Karpas-422 (cell line): ENCODE results near the gene ELMOD3. TPM values are rescaled to one million over a fixed set of nuclear protein-coding genes. Genes with fewer than 3 reads are reported as not detected.

Experiments
- DNase-seq: peaks from one replicate; pipeline ENCODE4 v3.0.0-alpha.2; 2015
- H2AFZ ChIP-seq: fragments of 200-600 bp; sonication (generic); 2 replicates; pipeline ENCODE4 v1.6.1; 2014; ENCODE audit warnings: antibody characterized with exemption, low read length, mixed read lengths
- H3K27ac ChIP-seq: fragments of 200-600 bp; sonication (generic); 2 replicates; pipeline ENCODE4 v1.5.1; 2014; ENCODE audit warnings: mild to moderate bottlenecking, low read length, moderate library complexity
- H3K27me3 ChIP-seq: fragments of 200-600 bp; sonication (generic); 2 replicates; pipeline ENCODE4 v1.6.1; 2014; ENCODE audit warnings: low read length, mixed read lengths
- H3K36me3 ChIP-seq: fragments of 200-600 bp; sonication (generic); 2 replicates; pipeline ENCODE4 v1.6.1; 2014; ENCODE audit warnings: low read length, mixed read lengths; ENCODE audit not compliant: insufficient read depth
- H3K4me1 ChIP-seq: fragments of 200-600 bp; sonication (generic); 2 replicates; pipeline ENCODE4 v1.6.1; 2014; ENCODE audit warnings: mild to moderate bottlenecking, low read length, mixed read lengths
- H3K4me2 ChIP-seq: fragments of 200-600 bp; sonication (generic); 2 replicates; pipeline ENCODE4 v1.6.1; 2014; ENCODE audit warnings: low read length, low read depth, mild to moderate bottlenecking; ENCODE audit not compliant: poor library complexity, severe bottlenecking
- H3K4me3 ChIP-seq: fragments of 200-600 bp; sonication (generic); 2 replicates; pipeline ENCODE4 v1.5.1; 2014; ENCODE audit warnings: mild to moderate bottlenecking, antibody characterized with exemption, low read length, mixed read lengths
- H3K79me2 ChIP-seq: fragments of 200-600 bp; sonication (generic); 2 replicates; pipeline ENCODE4 v1.6.1; 2014; ENCODE audit warnings: mild to moderate bottlenecking, low read length, mixed read lengths
- H3K9ac ChIP-seq: fragments of 200-600 bp; sonication (generic); 2 replicates; pipeline ENCODE4 v1.6.0; 2014; ENCODE audit warnings: low read length
- H3K9me2 ChIP-seq: fragments of 200-600 bp; sonication (generic), shearing (Covaris generic); replicated peaks from 2 replicates; pipeline ENCODE4 v1.6.0; 2014; ENCODE audit warnings: mild to moderate bottlenecking, low read length, moderate library complexity; ENCODE audit not compliant: insufficient read depth
- H3K9me3 ChIP-seq: fragments of 300-700, 200-600 bp; sonication (generic); 2 replicates; pipeline ENCODE4 v1.6.1; 2014; ENCODE audit warnings: low read length, mixed read lengths
- H4K20me1 ChIP-seq: fragments of 200-600 bp; sonication (generic); 2 replicates; pipeline ENCODE4 v1.6.1; 2014; ENCODE audit warnings: mild to moderate bottlenecking, antibody characterized with exemption, low read length, low read depth; ENCODE audit not compliant: insufficient read depth
- total RNA-seq: library from RNA; depleted of rRNA; stranded (reverse); fragments of >200 nt; shearing (Covaris generic); gene quantifications from 2 replicates; pipeline ENCODE4 v1.2.3, GENCODE V29; 2014; ENCODE audit warnings: low replicate concordance

ELMOD3 gene
- total RNA-seq, 1 experiment from 2014 or later = 18.6 TPM

- DNase-seq = no peak
- H3K4me2 ChIP-seq = no peak overlapping the region
Measured at GRCh38 chr2:85385746-85386145, 31.2 kb downstream of the ELMOD3 start.

DNA sequence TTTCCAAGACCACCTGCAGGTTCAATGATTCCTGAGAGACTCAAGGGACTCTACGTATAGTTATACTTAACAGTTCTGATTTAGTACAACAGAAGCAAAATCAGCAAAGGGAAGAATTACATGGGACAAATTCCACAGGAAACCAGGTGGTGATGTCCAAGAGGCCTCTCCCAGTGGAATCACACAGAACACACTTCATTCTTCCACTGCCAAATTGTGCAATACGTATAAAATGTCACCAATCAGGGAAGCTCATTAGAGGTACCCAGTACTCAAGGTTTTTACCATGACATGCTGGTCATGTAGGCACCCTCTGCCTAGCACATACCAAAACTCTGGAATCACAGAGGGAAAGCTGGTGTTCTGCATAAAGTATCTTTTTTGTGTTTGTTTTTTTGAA is 33.2 kb downstream of the ELMOD3 start:
- Histone ChIP-seq H4K20me1 (no peaks in the 10 kb centered on the region), H3K27ac (no peak overlapping the region), H2AFZ (no peak overlapping the region), H3K9me2 (no peaks in the 10 kb centered on the region), H3K9me3 (no peaks in the 10 kb centered on the region), H3K4me2 (no peak overlapping the region), H3K9ac (no peak overlapping the region), H3K36me3 (no peaks in the 10 kb centered on the region), H3K27me3 (no peaks in the 10 kb centered on the region), H3K4me3 (no peak overlapping the region), H3K79me2 (no peaks in the 10 kb centered on the region), H3K4me1 (no peaks in the 10 kb centered on the region)
- DNase-seq = no peak

More at GRCh38 chr2:85385746-85386145, 31.2 kb downstream of the ELMOD3 start:
- H3K4me3 ChIP-seq = no peak overlapping the region
- H3K9me2 ChIP-seq = no peaks in the 10 kb centered on the region
- H3K9me3 ChIP-seq = no peaks in the 10 kb centered on the region
- H3K36me3 ChIP-seq = no peaks in the 10 kb centered on the region
- no peak overlapping the region for H3K9ac ChIP-seq
- H4K20me1 ChIP-seq = no peaks in the 10 kb centered on the region
- H2AFZ ChIP-seq = no peak overlapping the region
- H3K4me1 ChIP-seq = no peaks in the 10 kb centered on the region
- H3K27ac ChIP-seq = no peak overlapping the region
- no peaks in the 10 kb centered on the region for H3K79me2 ChIP-seq
- no peaks in the 10 kb centered on the region for H3K27me3 ChIP-seq

GRCh38 chr2:85388878-85389538 is 34.4 kb downstream of the ELMOD3 start:
- Histone ChIP-seq H3K9me3 (no peaks in the 10 kb centered on the region), H3K4me3 (no peak overlapping the region), H3K9me2 (no peaks in the 10 kb centered on the region), H3K4me1 (no peaks in the 10 kb centered on the region), H3K36me3 (no peaks in the 10 kb centered on the region), H3K27ac (no peak overlapping the region), H3K79me2 (no peaks in the 10 kb centered on the region), H3K4me2 (no peak overlapping the region), H3K27me3 (no peaks in the 10 kb centered on the region), H3K9ac (no peak overlapping the region), H4K20me1 (no peaks in the 10 kb centered on the region), H2AFZ (no peak overlapping the region)
- DNase-seq = no peak

DNA sequence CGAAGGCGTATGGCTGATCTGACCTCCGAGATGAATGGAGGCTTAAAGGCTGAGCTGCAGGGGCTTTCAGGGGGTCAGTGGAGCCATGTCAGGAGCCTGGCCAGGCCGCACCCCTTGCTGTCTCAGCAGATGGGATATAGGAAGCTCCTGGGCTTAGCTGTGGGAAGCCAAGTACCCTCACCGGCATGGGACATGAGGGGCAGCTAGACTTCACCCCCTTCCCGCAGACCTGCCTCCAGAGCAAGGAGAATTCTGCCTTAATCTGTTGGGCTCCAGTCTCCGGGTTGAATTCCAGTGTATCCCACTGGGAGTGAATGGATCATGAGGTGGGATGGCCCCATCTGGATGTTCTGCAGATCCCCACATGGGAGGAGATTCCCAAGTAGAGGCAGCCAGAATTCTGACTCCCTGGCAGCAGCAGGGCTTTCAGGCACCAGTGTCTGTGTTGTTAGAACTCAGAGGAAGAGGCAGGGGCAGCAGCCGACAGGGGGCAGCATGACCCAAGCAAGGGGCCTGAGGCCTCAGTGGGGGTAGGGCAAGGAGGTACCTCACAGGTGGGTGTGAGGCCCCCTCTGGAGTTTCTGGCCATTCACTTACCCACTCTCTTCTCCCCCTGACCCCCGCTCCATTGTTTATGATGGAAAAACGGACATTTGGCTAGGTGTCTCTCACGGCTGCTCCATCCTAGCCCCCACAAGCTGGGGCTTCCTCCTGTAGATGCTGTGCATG is 36.5 kb downstream of the ELMOD3 start:
- DNase-seq = peak; percentile 91

GRCh38 chr2:85393836-85394235 is 39.3 kb downstream of the ELMOD3 start:
- H3K9me3 ChIP-seq = no peaks in the 10 kb centered on the region
- no peaks in the 10 kb centered on the region for H3K9me2 ChIP-seq
- no peaks in the 10 kb centered on the region for H3K79me2 ChIP-seq
- no peak overlapping the region for H2AFZ ChIP-seq
- H4K20me1 ChIP-seq = no peaks in the 10 kb centered on the region
- H3K4me2 ChIP-seq = no peak overlapping the region
- no peaks in the 10 kb centered on the region for H3K27me3 ChIP-seq
- no peak overlapping the region for H3K27ac ChIP-seq
- H3K4me1 ChIP-seq = no peaks in the 10 kb centered on the region
- no peaks in the 10 kb centered on the region for H3K36me3 ChIP-seq
- no peak for DNase-seq
- no peak overlapping the region for H3K9ac ChIP-seq
- no peak overlapping the region for H3K4me3 ChIP-seq

More for the DNA sequence above, 36.5 kb downstream of the ELMOD3 start:
- no peaks in the 10 kb centered on the region for H3K9me2 ChIP-seq
- no peaks in the 10 kb centered on the region for H4K20me1 ChIP-seq
- H3K36me3 ChIP-seq = no peaks in the 10 kb centered on the region
- H3K79me2 ChIP-seq = no peaks in the 10 kb centered on the region
- H3K9ac ChIP-seq = no peak overlapping the region
- H3K9me3 ChIP-seq = no peaks in the 10 kb centered on the region
- H3K4me2 ChIP-seq = no peak overlapping the region
- no peaks in the 10 kb centered on the region for H3K27me3 ChIP-seq
- H3K27ac ChIP-seq = no peak overlapping the region
- H3K4me1 ChIP-seq = no peaks in the 10 kb centered on the region
- no peak overlapping the region for H3K4me3 ChIP-seq
- H2AFZ ChIP-seq = no peak overlapping the region

DNA sequence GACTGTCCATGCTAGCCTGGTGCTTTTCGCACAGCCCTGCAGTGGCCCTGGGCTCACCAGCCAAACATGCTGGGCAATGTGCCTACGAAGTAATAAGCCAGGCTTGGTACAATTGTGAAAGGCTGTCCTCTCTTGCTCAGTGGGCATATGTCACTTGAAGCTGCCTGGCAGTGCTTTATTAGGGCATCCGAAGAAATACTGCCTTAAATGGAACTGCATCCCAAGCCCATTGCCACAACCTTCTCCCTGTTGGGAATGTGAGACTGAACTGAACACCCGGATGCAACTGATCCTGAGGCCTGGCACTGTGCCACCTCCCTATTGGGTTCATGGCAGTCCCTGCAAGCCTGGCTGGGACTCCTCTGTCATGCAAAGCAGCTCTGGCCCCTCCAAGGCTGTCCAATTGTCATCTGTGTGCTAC is 39.7 kb downstream of the ELMOD3 start:
- Histone ChIP-seq H3K79me2 (no peaks in the 10 kb centered on the region), H3K27me3 (no peaks in the 10 kb centered on the region), H3K27ac (no peak overlapping the region), H2AFZ (no peak overlapping the region), H3K4me1 (no peaks in the 10 kb centered on the region), H3K9ac (no peak overlapping the region), H3K4me3 (no peak overlapping the region), H3K9me2 (no peaks in the 10 kb centered on the region), H3K4me2 (no peak overlapping the region), H3K36me3 (no peaks in the 10 kb centered on the region), H4K20me1 (no peaks in the 10 kb centered on the region), H3K9me3 (no peaks in the 10 kb centered on the region)
- DNase-seq = no peak

GRCh38 chr2:85394976-85395375 is 40.4 kb downstream of the ELMOD3 start:
- no peak overlapping the region for H3K27ac ChIP-seq
- no peaks in the 10 kb centered on the region for H3K9me2 ChIP-seq
- H4K20me1 ChIP-seq = no peaks in the 10 kb centered on the region
- H3K9me3 ChIP-seq = no peaks in the 10 kb centered on the region
- H2AFZ ChIP-seq = no peak overlapping the region
- no peak overlapping the region for H3K4me2 ChIP-seq
- H3K4me3 ChIP-seq = no peak overlapping the region
- H3K79me2 ChIP-seq = no peaks in the 10 kb centered on the region
- H3K27me3 ChIP-seq = no peaks in the 10 kb centered on the region
- no peak for DNase-seq
- no peak overlapping the region for H3K9ac ChIP-seq
- H3K36me3 ChIP-seq = no peaks in the 10 kb centered on the region
- no peaks in the 10 kb centered on the region for H3K4me1 ChIP-seq

GRCh38 chr2:85395912-85396475 is 41.4 kb downstream of the ELMOD3 start:
- Histone ChIP-seq H3K4me3 (no peak overlapping the region), H3K36me3 (no peaks in the 10 kb centered on the region), H3K27me3 (no peaks in the 10 kb centered on the region), H4K20me1 (no peaks in the 10 kb centered on the region), H3K79me2 (no peaks in the 10 kb centered on the region), H3K9me3 (no peaks in the 10 kb centered on the region), H3K9me2 (no peaks in the 10 kb centered on the region), H2AFZ (no peak overlapping the region), H3K27ac (no peak overlapping the region), H3K4me1 (no peaks in the 10 kb centered on the region), H3K4me2 (no peak overlapping the region), H3K9ac (no peak overlapping the region)
- DNase-seq = no peak
